ENCODE data around the gene CXCR1. TPM values are rescaled to one million over a fixed set of nuclear protein-coding genes. Genes with fewer than 3 reads are reported as not detected.

CXCR1 gene
- total RNA-seq, 2 donors from 2014 or later, result 0.41 to 4.4 TPM

- Histone ChIP-seq H3K4me3 (no peak overlapping the region), H3K27me3 (replicated peaks; ENCODE audit: insufficient read depth) (no peaks in the 10 kb centered on the region), H3K4me1 (ENCODE audit: control insufficient read depth in 1 of 2, low read depth in 2 of 2) (peaks cover 0 to 14% of the 10 kb centered on the region in 2 donors), H3K36me3 (no peaks in the 10 kb centered on the region), H3K27ac (peak overlapping the region in 1 of 2 donors; percentile 22), H3K9me3 (no peaks in the 10 kb centered on the region)
- ATAC-seq (ENCODE audit: insufficient number of reproducible peaks, low FRiP score, low read depth), result no peak
- no peak for DNase-seq (ENCODE audit: low spot score)
- TF ChIP-seq CTCF (IDR thresholded peaks at IDR 0.05), result no peak
Measured at GRCh38 chr2:218187296-218188015, 20.7 kb upstream of the CXCR1 start.

GRCh38 chr2:218186876-218187275 lies 20.1 kb upstream of the CXCR1 start:
- H3K36me3 ChIP-seq, result no peaks in the 10 kb centered on the region
- no peaks in the 10 kb centered on the region for H3K27me3 ChIP-seq (replicated peaks; ENCODE audit: insufficient read depth)
- no peak for TF ChIP-seq CTCF (IDR thresholded peaks at IDR 0.05)
- H3K27ac ChIP-seq, result no peak overlapping the region
- peaks cover 0 to 14% of the 10 kb centered on the region in 2 donors for H3K4me1 ChIP-seq (ENCODE audit: control insufficient read depth in 1 of 2, low read depth in 2 of 2)
- H3K4me3 ChIP-seq, result no peak overlapping the region
- no peak for DNase-seq (ENCODE audit: low spot score)
- no peak for ATAC-seq (ENCODE audit: insufficient number of reproducible peaks, low FRiP score, low read depth)
- no peaks in the 10 kb centered on the region for H3K9me3 ChIP-seq

- Histone ChIP-seq H3K36me3 (no peaks in the 10 kb centered on the region), H3K4me3 (peak overlapping the region; percentile 16), H3K27me3 (replicated peaks; ENCODE audit: insufficient read depth) (no peaks in the 10 kb centered on the region), H3K27ac (no peak overlapping the region), H3K9me3 (no peaks in the 10 kb centered on the region), H3K4me1 (ENCODE audit: control insufficient read depth in 1 of 2, low read depth in 2 of 2) (peaks cover 0 to 14% of the 10 kb centered on the region in 2 donors)
- DNase-seq (ENCODE audit: low spot score) (no peak), ATAC-seq (ENCODE audit: insufficient number of reproducible peaks, low FRiP score, low read depth) (peak; percentile 75)
- peak; percentile 86 for TF ChIP-seq CTCF (IDR thresholded peaks at IDR 0.05)
Measured at GRCh38 chr2:218186355-218186766, 19.6 kb upstream of the CXCR1 start.

GRCh38 chr2:218184331-218184730 lies 17.6 kb upstream of the CXCR1 start:
- no peak for TF ChIP-seq CTCF (IDR thresholded peaks at IDR 0.05)
- DNase-seq (ENCODE audit: low spot score), result no peak
- no peak overlapping the region for H3K27ac ChIP-seq

GRCh38 chr2:218180467-218181114 lies 13.8 kb upstream of the CXCR1 start:
- H3K27ac ChIP-seq, result no peak overlapping the region
- no peaks in the 10 kb centered on the region for H3K9me3 ChIP-seq
- no peaks in the 10 kb centered on the region for H3K4me1 ChIP-seq (ENCODE audit: control insufficient read depth in 1 of 2, low read depth in 2 of 2)
- DNase-seq (ENCODE audit: low spot score) (no peak), ATAC-seq (ENCODE audit: insufficient number of reproducible peaks, low FRiP score, low read depth) (peak; percentile 43)
- H3K36me3 ChIP-seq, result no peaks in the 10 kb centered on the region
- no peak overlapping the region for H3K4me3 ChIP-seq
- H3K27me3 ChIP-seq (replicated peaks; ENCODE audit: insufficient read depth), result no peaks in the 10 kb centered on the region
- TF ChIP-seq CTCF (IDR thresholded peaks at IDR 0.05), result no peak

More at GRCh38 chr2:218184331-218184730, 17.6 kb upstream of the CXCR1 start:
- Histone ChIP-seq H3K36me3 (no peaks in the 10 kb centered on the region), H3K9me3 (no peaks in the 10 kb centered on the region), H3K27me3 (replicated peaks; ENCODE audit: insufficient read depth) (no peaks in the 10 kb centered on the region), H3K4me3 (no peak overlapping the region), H3K4me1 (ENCODE audit: control insufficient read depth in 1 of 2, low read depth in 2 of 2) (peaks cover 0 to 14% of the 10 kb centered on the region in 2 donors)
- ATAC-seq (ENCODE audit: insufficient number of reproducible peaks, low FRiP score, low read depth), result no peak

Data from thoracic aorta (tissue), 2 donors.